IPS DF 4.7 (cell line): Measurements from ENCODE around the gene AGO3.

Experiments
- DNase-seq: peaks from one replicate; pipeline ENCODE4 v3.0.0-alpha.2; 2013; ENCODE audit warnings: low spot score; ENCODE audit errors: extremely low read depth

AGO3 gene

DNA sequence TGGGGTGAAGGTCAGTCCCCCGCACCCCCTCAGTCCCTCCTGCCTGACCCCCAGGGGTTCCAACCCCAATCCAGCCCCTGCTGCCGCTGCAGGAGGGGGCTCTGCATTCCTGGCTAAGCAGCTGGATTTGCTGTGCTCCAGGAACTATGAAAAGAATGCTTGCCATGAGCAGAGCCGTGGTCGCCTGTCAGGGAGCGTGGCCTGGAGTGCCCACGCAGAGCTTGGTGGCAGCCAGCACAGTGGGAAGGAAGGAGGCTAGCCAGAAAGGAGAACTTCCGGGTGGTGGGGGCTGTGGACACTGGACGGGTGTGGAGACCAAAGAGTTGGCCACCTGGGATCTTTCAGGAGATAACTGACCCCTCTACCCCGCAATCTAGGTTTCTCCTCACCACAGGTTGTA lies 188.6 kb downstream of the AGO3 start:
- no peak for DNase-seq
